CD4-positive, alpha-beta T cell treated with Interleukin-15 for 1 hour (primary cell): Measurements from ENCODE around the gene NDUFA8.

ENCODE experiments used
- DNase-seq: peaks from one replicate; pipeline ENCODE4 v3.0.0-alpha.2; 2020

The NDUFA8 gene

GRCh38 chr9:122134822-122135528 lies 24.6 kb downstream of the NDUFA8 start:
- DNase-seq: no peak

- no peak for DNase-seq
Observed at GRCh38 chr9:122133984-122134535, 25.5 kb downstream of the NDUFA8 start.

- DNase-seq: no peak
Observed at GRCh38 chr9:122133263-122133983, 26.2 kb downstream of the NDUFA8 start.

- DNase-seq: no peak
Observed at GRCh38 chr9:122132539-122132938, 27.0 kb downstream of the NDUFA8 start.

- no peak for DNase-seq
Observed at GRCh38 chr9:122131401-122132001, 28.1 kb downstream of the NDUFA8 start.

- DNase-seq: no peak
Observed at GRCh38 chr9:122130837-122131236, 28.7 kb downstream of the NDUFA8 start.

GRCh38 chr9:122129969-122130368 lies 29.6 kb downstream of the NDUFA8 start:
- no peak for DNase-seq

- no peak for DNase-seq
Observed at GRCh38 chr9:122128969-122129343, 30.6 kb downstream of the NDUFA8 start.

- DNase-seq: no peak
Observed at GRCh38 chr9:122128007-122128968, 31.3 kb downstream of the NDUFA8 start.

- no peak for DNase-seq
Observed at GRCh38 chr9:122127396-122127798, 32.2 kb downstream of the NDUFA8 start.

GRCh38 chr9:122126331-122127261 lies 33.0 kb downstream of the NDUFA8 start:
- DNase-seq: no peak

- DNase-seq: no peak
Observed at GRCh38 chr9:122125509-122126330, 33.9 kb downstream of the NDUFA8 start.

GRCh38 chr9:122125158-122125508 lies 34.4 kb downstream of the NDUFA8 start:
- DNase-seq: peak; percentile 71

GRCh38 chr9:122124528-122124927 lies 35.1 kb downstream of the NDUFA8 start:
- no peak for DNase-seq

- DNase-seq: no peak
Observed at GRCh38 chr9:122124048-122124447, 35.5 kb downstream of the NDUFA8 start.

- DNase-seq: peak; percentile 51
Observed at GRCh38 chr9:122122903-122123632, 36.5 kb downstream of the NDUFA8 start.

- DNase-seq: no peak
Observed at GRCh38 chr9:122122468-122122867, 37.1 kb downstream of the NDUFA8 start.

- DNase-seq: no peak
Observed at GRCh38 chr9:122121931-122122330, 37.6 kb downstream of the NDUFA8 start.

GRCh38 chr9:122121391-122121790 lies 38.2 kb downstream of the NDUFA8 start:
- DNase-seq: no peak
